Type B pancreatic cell (in vitro differentiated cells): ENCODE data around the gene ATRNL1. TPM values are rescaled to one million over a fixed set of nuclear protein-coding genes. Genes with fewer than 3 reads are reported as not detected.

Experiments
- DNase-seq: peaks from one replicate; pipeline ENCODE4 v3.0.0; 2021; ENCODE audit warnings: mixed read lengths; ENCODE audit not compliant: unreplicated experiment; ENCODE audit errors: extremely low spot score
- H3K27ac Mint-ChIP-seq: 2 replicates; pipeline ENCODE4 v1.8.0; 2021; ENCODE audit warnings: mild to moderate bottlenecking, mixed read lengths
- H3K27me3 Mint-ChIP-seq: 2 replicates; pipeline ENCODE4 v1.8.0; 2021; ENCODE audit warnings: mixed read lengths
- H3K36me3 Mint-ChIP-seq: 2 replicates; pipeline ENCODE4 v1.8.0; 2021; ENCODE audit warnings: mixed read lengths
- H3K4me1 Mint-ChIP-seq: one replicate; pipeline ENCODE4 v1.8.0; 2021; ENCODE audit warnings: mixed read lengths; ENCODE audit not compliant: unreplicated experiment
- H3K4me3 Mint-ChIP-seq: 2 replicates; pipeline ENCODE4 v1.8.0; 2021; ENCODE audit warnings: mild to moderate bottlenecking, mixed read lengths
- H3K9me3 Mint-ChIP-seq: 2 replicates; pipeline ENCODE4 v1.8.0; 2021; ENCODE audit warnings: mixed read lengths
- CTCF ChIP-seq: fragments of 200-600 bp; sonication (generic); conservative IDR thresholded peaks from 2 replicates; pipeline ENCODE4 v1.5.0; 2021; ENCODE audit warnings: antibody characterized with exemption, mild to moderate bottlenecking
- total RNA-seq: library from RNA; stranded (reverse); gene quantifications from 2 replicates; pipeline ENCODE4 v1.2.1, GENCODE V29; 2021; ENCODE audit warnings: low replicate concordance

Gene ATRNL1
- total RNA-seq, 1 donor from 2014 or later: 38.4 TPM

GRCh38 chr10:115662422-115662821 is 569.3 kb downstream of the ATRNL1 start:
- no peaks in the 10 kb centered on the region for H3K27me3 Mint-ChIP-seq
- no peaks in the 10 kb centered on the region for H3K4me1 Mint-ChIP-seq
- no peak for TF ChIP-seq CTCF
- no peaks in the 10 kb centered on the region for H3K9me3 Mint-ChIP-seq
- H3K27ac Mint-ChIP-seq: no peak overlapping the region
- DNase-seq: no peak
- H3K36me3 Mint-ChIP-seq: no peaks in the 10 kb centered on the region
- H3K4me3 Mint-ChIP-seq: no peak overlapping the region

DNA sequence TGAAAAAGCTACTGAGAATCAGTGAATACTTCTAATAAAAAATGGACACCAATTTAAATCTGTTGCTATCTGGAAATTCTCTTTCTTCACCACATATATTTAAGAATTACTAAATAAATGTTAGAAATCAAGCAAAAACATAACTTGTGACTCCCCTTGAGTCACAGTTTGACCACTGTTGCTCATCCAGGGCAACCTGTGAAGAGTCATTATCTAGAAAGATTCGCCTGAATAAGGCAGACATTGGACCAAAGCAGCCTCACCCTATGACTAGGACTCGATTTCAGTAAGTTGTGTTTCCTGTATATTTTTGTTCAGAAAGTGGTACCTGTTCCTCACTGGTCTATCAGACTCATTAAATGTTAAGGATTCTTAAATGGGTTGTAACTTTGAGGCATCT is 572.4 kb downstream of the ATRNL1 start:
- Mint-ChIP-seq H3K4me3 (no peak overlapping the region), H3K27me3 (no peaks in the 10 kb centered on the region), H3K27ac (no peak overlapping the region), H3K4me1 (no peaks in the 10 kb centered on the region), H3K9me3 (no peaks in the 10 kb centered on the region), H3K36me3 (no peaks in the 10 kb centered on the region)
- DNase-seq: no peak
- no peak for TF ChIP-seq CTCF

GRCh38 chr10:115674496-115674895 is 581.3 kb downstream of the ATRNL1 start:
- no peaks in the 10 kb centered on the region for H3K36me3 Mint-ChIP-seq
- no peaks in the 10 kb centered on the region for H3K4me1 Mint-ChIP-seq
- no peaks in the 10 kb centered on the region for H3K27me3 Mint-ChIP-seq
- H3K27ac Mint-ChIP-seq: no peak overlapping the region
- no peak overlapping the region for H3K4me3 Mint-ChIP-seq
- no peaks in the 10 kb centered on the region for H3K9me3 Mint-ChIP-seq
- DNase-seq: no peak
- TF ChIP-seq CTCF: no peak

DNA sequence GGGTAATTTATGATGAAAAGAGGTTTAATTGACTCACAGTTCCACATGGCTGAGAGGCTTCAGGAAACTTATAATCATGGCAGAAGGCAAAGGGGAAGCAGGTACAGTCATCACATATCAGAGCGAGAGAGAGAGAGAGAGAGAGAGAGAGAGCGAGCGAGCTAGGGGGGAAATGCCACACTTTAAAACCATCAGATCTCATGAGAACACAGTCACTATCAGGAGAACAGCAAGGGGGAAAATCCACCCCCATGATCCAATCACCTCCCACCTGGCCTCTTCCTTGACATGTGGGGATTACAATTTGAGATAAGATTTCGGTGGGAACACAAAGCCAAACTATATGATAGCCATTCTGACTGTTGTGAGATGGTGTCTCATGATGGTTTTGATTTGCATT is 603.6 kb downstream of the ATRNL1 start:
- no peak for TF ChIP-seq CTCF
- no peak overlapping the region for H3K27ac Mint-ChIP-seq
- no peaks in the 10 kb centered on the region for H3K4me1 Mint-ChIP-seq
- no peaks in the 10 kb centered on the region for H3K36me3 Mint-ChIP-seq
- no peak overlapping the region for H3K4me3 Mint-ChIP-seq
- H3K9me3 Mint-ChIP-seq: no peaks in the 10 kb centered on the region
- no peak for DNase-seq
- H3K27me3 Mint-ChIP-seq: no peaks in the 10 kb centered on the region

DNA sequence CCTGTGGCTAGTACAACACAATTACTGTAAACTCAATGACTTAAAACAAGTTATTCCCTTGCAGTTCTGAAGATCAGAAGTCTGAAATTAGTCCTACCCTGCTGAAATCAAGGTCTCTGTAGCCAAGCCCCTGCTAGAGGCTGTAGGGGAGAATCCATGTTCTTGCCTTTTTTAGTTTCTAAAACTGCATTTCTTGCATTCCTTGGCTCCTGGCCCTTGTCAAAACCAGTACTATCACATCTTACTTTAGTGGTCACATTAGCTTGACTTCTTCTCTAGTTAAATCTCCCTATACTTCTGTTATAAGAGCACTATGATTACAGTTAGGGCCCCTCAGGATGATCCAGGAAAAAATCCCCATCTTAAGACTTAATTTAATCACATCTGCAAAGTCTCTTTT is 612.9 kb downstream of the ATRNL1 start:
- DNase-seq: no peak
- no peak for TF ChIP-seq CTCF

GRCh38 chr10:115706488-115707076 is 613.4 kb downstream of the ATRNL1 start:
- Mint-ChIP-seq H3K36me3 (no peaks in the 10 kb centered on the region), H3K27ac (no peak overlapping the region), H3K4me3 (no peak overlapping the region), H3K27me3 (no peaks in the 10 kb centered on the region), H3K4me1 (peaks cover 5% of the 10 kb centered on the region), H3K9me3 (no peaks in the 10 kb centered on the region)
- DNase-seq: no peak
- peak; percentile 82 for TF ChIP-seq CTCF

More for the DNA sequence above, 612.9 kb downstream of the ATRNL1 start:
- Mint-ChIP-seq H3K36me3 (no peaks in the 10 kb centered on the region), H3K27me3 (no peaks in the 10 kb centered on the region), H3K27ac (no peak overlapping the region), H3K4me3 (no peak overlapping the region), H3K9me3 (no peaks in the 10 kb centered on the region), H3K4me1 (peaks cover 5% of the 10 kb centered on the region)
